ENCODE results near the gene PAPPA.

DNA sequence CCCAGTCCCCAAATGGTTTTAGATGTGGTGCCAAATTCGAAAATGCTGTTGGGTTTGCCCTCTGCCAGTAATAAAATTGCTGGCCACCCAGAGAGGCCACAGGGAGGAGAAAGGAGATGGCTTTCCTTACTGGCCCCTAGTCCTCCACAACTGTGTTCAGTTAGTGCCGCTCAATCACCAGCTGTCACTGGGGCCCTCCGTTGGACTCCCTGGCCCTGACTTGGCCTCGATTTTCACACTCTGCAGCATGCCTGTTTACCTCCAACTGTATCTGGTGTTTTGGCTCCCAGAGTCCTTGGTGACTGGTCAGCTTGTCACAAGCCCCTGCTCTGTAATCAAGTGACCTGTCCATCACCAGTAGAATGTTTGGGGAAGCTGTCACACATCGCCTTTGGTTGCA, 97.8 kb downstream of the PAPPA start:
- TF ChIP-seq, protein P1, sequence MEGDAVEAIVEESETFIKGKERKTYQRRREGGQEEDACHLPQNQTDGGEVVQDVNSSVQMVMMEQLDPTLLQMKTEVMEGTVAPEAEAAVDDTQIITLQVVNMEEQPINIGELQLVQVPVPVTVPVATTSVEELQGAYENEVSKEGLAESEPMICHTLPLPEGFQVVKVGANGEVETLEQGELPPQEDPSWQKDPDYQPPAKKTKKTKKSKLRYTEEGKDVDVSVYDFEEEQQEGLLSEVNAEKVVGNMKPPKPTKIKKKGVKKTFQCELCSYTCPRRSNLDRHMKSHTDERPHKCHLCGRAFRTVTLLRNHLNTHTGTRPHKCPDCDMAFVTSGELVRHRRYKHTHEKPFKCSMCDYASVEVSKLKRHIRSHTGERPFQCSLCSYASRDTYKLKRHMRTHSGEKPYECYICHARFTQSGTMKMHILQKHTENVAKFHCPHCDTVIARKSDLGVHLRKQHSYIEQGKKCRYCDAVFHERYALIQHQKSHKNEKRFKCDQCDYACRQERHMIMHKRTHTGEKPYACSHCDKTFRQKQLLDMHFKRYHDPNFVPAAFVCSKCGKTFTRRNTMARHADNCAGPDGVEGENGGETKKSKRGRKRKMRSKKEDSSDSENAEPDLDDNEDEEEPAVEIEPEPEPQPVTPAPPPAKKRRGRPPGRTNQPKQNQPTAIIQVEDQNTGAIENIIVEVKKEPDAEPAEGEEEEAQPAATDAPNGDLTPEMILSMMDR (conservative IDR thresholded peaks at IDR 0.05): no peak
- TF ChIP-seq ZFX (IDR thresholded peaks at IDR 0.05): no peak
